IMR-90 (cell line): ENCODE results near the gene TMEM59. TPM values are rescaled to one million over a fixed set of nuclear protein-coding genes. Genes with fewer than 3 reads are reported as not detected.

Experiments
- ATAC-seq: fragments of 200-7000 bp; cut with Tn5 transposase; 2 replicates; pipeline ENCODE4 v1.9.1; 2020; ENCODE audit warnings: low read depth, mild to moderate bottlenecking, moderate library complexity
- BruUV-seq: library from RNA; stranded (reverse); fragments of 400-500 nt; replicated peaks from 2 replicates; lab custom pipeline; 2021; lab: Mats Ljungman, UMichigan
- CTCF ChIA-PET: fragments of 300-600 bp; formaldehyde crosslinking; extraction: SDS; loops from one replicate; lab custom pipeline; 2021; ENCODE audit warnings: antibody characterized with exemption; lab: Yijun Ruan, JAX
- POLR2A ChIA-PET: fragments of 300-600 bp; sonication (Branson Sonifier 250); formaldehyde crosslinking; loops from one replicate; lab custom pipeline; 2022; ENCODE audit warnings: antibody characterized with exemption; ENCODE audit not compliant: unreplicated experiment; lab: Charles Lee
- DNase-seq: peaks from one replicate; pipeline ENCODE4 v3.0.0; 2013
- H2AFZ ChIP-seq: replicated peaks from 2 replicates; pipeline ENCODE3; 2013; ENCODE audit warnings: low read length, mild to moderate bottlenecking; ENCODE audit not compliant: poor library complexity
- H2AK5ac ChIP-seq: 2 replicates; pipeline ENCODE4 v1.6.1; 2013; ENCODE audit warnings: low read depth, low read length, inconsistent platforms
- H2AK9ac ChIP-seq: replicated peaks from 2 replicates; pipeline ENCODE3; 2013; ENCODE audit warnings: mild to moderate bottlenecking, low read depth, low read length, moderate library complexity; ENCODE audit not compliant: poor library complexity
- H2BK120ac ChIP-seq: 2 replicates; pipeline ENCODE4 v1.6.1; 2013; ENCODE audit warnings: low read depth, low read length, inconsistent platforms
- H2BK15ac ChIP-seq: 3 replicates; pipeline ENCODE4 v1.6.1; 2013; ENCODE audit warnings: low read depth, low read length, inconsistent platforms
- H2BK20ac ChIP-seq: 2 replicates; pipeline ENCODE4 v1.6.1; 2013; ENCODE audit warnings: low read depth, mild to moderate bottlenecking, inconsistent platforms, low read length, moderate library complexity
- H2BK5ac ChIP-seq: 2 replicates; pipeline ENCODE4 v1.6.1; 2013; ENCODE audit warnings: mild to moderate bottlenecking, low read depth, low read length, inconsistent platforms; ENCODE audit not compliant: poor library complexity, severe bottlenecking
- H3K14ac ChIP-seq: replicated peaks from 2 replicates; pipeline ENCODE4 v1.6.1; 2013; ENCODE audit warnings: low read depth, low read length, inconsistent platforms
- H3K18ac ChIP-seq: 2 replicates; pipeline ENCODE4 v1.6.1; 2013; ENCODE audit warnings: low read depth, low read length, control low read depth
- H3K23ac ChIP-seq: 2 replicates; pipeline ENCODE4 v1.6.1; 2013; ENCODE audit warnings: low read depth, low read length, inconsistent platforms
- H3K27ac ChIP-seq: 2 replicates; pipeline ENCODE4 v1.5.1; 2013; ENCODE audit warnings: mild to moderate bottlenecking, control low read depth, low read length; ENCODE audit not compliant: insufficient read depth
- H3K27me3 ChIP-seq: 2 replicates; pipeline ENCODE4 v1.6.1; 2013; ENCODE audit warnings: low read length; ENCODE audit not compliant: control insufficient read depth, insufficient read depth
- H3K36me3 ChIP-seq: 2 replicates; pipeline ENCODE4 v1.6.1; 2013; ENCODE audit warnings: low read length, mixed read lengths; ENCODE audit not compliant: control insufficient read depth, insufficient read depth
- H3K4ac ChIP-seq: 2 replicates; pipeline ENCODE4 v1.6.1; 2013; ENCODE audit warnings: low read depth, low read length, inconsistent platforms
- H3K4me1 ChIP-seq: 2 replicates; pipeline ENCODE4 v1.6.1; 2013; ENCODE audit warnings: low read length, mixed read lengths; ENCODE audit not compliant: control insufficient read depth, insufficient read depth
- H3K4me2 ChIP-seq: 2 replicates; pipeline ENCODE4 v1.6.1; 2013; ENCODE audit warnings: low read depth, mild to moderate bottlenecking, control low read depth, low read length, moderate library complexity
- H3K4me3 ChIP-seq: 2 replicates; pipeline ENCODE4 v1.5.1; 2013; ENCODE audit warnings: low read depth, mild to moderate bottlenecking, control low read depth, low read length, moderate library complexity; ENCODE audit not compliant: insufficient read depth
- H3K56ac ChIP-seq: 2 replicates; pipeline ENCODE4 v1.6.1; 2013; ENCODE audit warnings: low read length, inconsistent platforms; ENCODE audit not compliant: insufficient read depth; ENCODE audit errors: extremely low read depth
- H3K79me1 ChIP-seq, 2 experiments: 2 replicates each; pipeline ENCODE4 v1.6.1; 2013; ENCODE audit warnings: low read length in 2 of 2, inconsistent platforms in 1 of 2, low read depth in 1 of 2
- H3K9ac ChIP-seq: 2 replicates; pipeline ENCODE4 v1.6.1; 2013; ENCODE audit warnings: low read depth, low read length, control low read depth
- H3K9me1 ChIP-seq: 2 replicates; pipeline ENCODE4 v1.6.1; 2013; ENCODE audit warnings: low read length, inconsistent platforms; ENCODE audit not compliant: insufficient read depth
- H3K9me3 ChIP-seq: 2 replicates; pipeline ENCODE4 v1.6.1; 2013; ENCODE audit warnings: low read length; ENCODE audit not compliant: control insufficient read depth, insufficient read depth
- H4K20me1 ChIP-seq: 2 replicates; pipeline ENCODE4 v1.6.1; 2013; ENCODE audit warnings: low read length, inconsistent platforms; ENCODE audit not compliant: insufficient read depth
- H4K5ac ChIP-seq: 2 replicates; pipeline ENCODE4 v1.6.1; 2013; ENCODE audit warnings: mild to moderate bottlenecking, low read depth, low read length, control low read depth
- H4K8ac ChIP-seq, 2 experiments: 2 replicates each; pipeline ENCODE4 v1.6.1; 2013; ENCODE audit warnings: low read depth in 2 of 2, low read length in 2 of 2, control low read depth in 1 of 2, inconsistent platforms in 1 of 2
- H4K91ac ChIP-seq: 2 replicates; pipeline ENCODE4 v1.6.1; 2013; ENCODE audit warnings: low read depth, low read length, inconsistent platforms; ENCODE audit not compliant: insufficient read depth
- BHLHE40 ChIP-seq: fragments of 150-350 bp; IDR thresholded peaks from 2 replicates; pipeline ENCODE4 v1.6.1; 2016; ENCODE audit warnings: mild to moderate bottlenecking, low read depth, low read length
- CEBPB ChIP-seq: IDR thresholded peaks from 2 replicates; pipeline ENCODE4 v1.6.1; 2012; ENCODE audit warnings: low read depth, low read length, improper control_type of control experiment
- CHD1 ChIP-seq: IDR thresholded peaks from 2 replicates; pipeline ENCODE4 v1.6.1; 2012; ENCODE audit warnings: low read depth, low read length, improper control_type of control experiment
- FOS ChIP-seq: fragments of 150-350 bp; IDR thresholded peaks from 2 replicates; pipeline ENCODE4 v1.6.1; 2016; ENCODE audit warnings: low read depth, low read length
- MAFK ChIP-seq: IDR thresholded peaks from 2 replicates; pipeline ENCODE4 v1.6.1; 2012; ENCODE audit warnings: low read depth, low read length, improper control_type of control experiment
- MAZ ChIP-seq: IDR thresholded peaks from 2 replicates; pipeline ENCODE4 v1.6.1; 2012; ENCODE audit warnings: low read depth, mild to moderate bottlenecking, low read length, improper control_type of control experiment, moderate library complexity, borderline replicate concordance
- MXI1 ChIP-seq: IDR thresholded peaks from 2 replicates; pipeline ENCODE4 v1.6.1; 2012; ENCODE audit warnings: low read depth, mild to moderate bottlenecking, low read length, moderate library complexity, borderline replicate concordance
- NFE2L2 ChIP-seq: fragments of 150-350 bp; IDR thresholded peaks from 2 replicates; pipeline ENCODE4 v1.6.1; 2016; ENCODE audit warnings: low read depth, mild to moderate bottlenecking, low read length
- POLR2A ChIP-seq: IDR thresholded peaks from 2 replicates; pipeline ENCODE4 v1.6.1; 2012; ENCODE audit warnings: mild to moderate bottlenecking, low read depth, low read length
- RAD21 ChIP-seq: IDR thresholded peaks from 2 replicates; pipeline ENCODE4 v1.6.1; 2012; ENCODE audit warnings: low read length, improper control_type of control experiment
- RCOR1 ChIP-seq: IDR thresholded peaks from 2 replicates; pipeline ENCODE4 v1.6.1; 2012; ENCODE audit warnings: mild to moderate bottlenecking, low read length, improper control_type of control experiment; ENCODE audit not compliant: insufficient replicate concordance
- RFX5 ChIP-seq: IDR thresholded peaks from 2 replicates; pipeline ENCODE4 v1.8.0; 2012; ENCODE audit warnings: low read depth, mild to moderate bottlenecking, low read length, moderate library complexity
- SMC3 ChIP-seq: fragments of 150-350 bp; IDR thresholded peaks from 2 replicates; pipeline ENCODE4 v1.6.1; 2016; ENCODE audit warnings: low read depth, mild to moderate bottlenecking, antibody characterized with exemption, low read length, moderate library complexity
- WGBS, 2 experiments: methylation state at CpG; one replicate each; pipeline versions ENCODE4 v1.1.5 to v1.1.7; 2013; ENCODE audit warnings: missing lambda C conversion rate in 2 of 2; ENCODE audit not compliant: insufficient read length in 1 of 2; ENCODE audit errors: extremely low coverage in 2 of 2; 5-methylcytosine and 5-hydroxymethylcytosine counted together
- dilution Hi-C: fragments of 300-500 bp; cut with HindIII; formaldehyde crosslinking; loops from one replicate; pipeline ENCODE4 v1.14.3; 2018; ENCODE audit warnings: low sequenced_read_pairs; ENCODE audit not compliant: unreplicated experiment
- in situ Hi-C: fragments of 300-500 bp; cut with MboI; formaldehyde crosslinking; loops from 3 replicates; pipeline ENCODE4 v1.14.3; 2019; ENCODE audit warnings: low sequenced_read_pairs, inconsistent platforms, mixed read lengths
- intact Hi-C: fragments of 100-400 bp; cut with micrococcal nuclease; formaldehyde crosslinking; loops from 2 replicates; pipeline ENCODE4 v1.10.0; 2022
- polyA plus RNA-seq, 3 experiments: library from polyadenylated mRNA; depleted of rRNA; stranded (reverse); fragments of >200 nt; gene quantifications; 2 replicates each; pipeline ENCODE4 v1.2.3, GENCODE V29; 2012; ENCODE audit warnings: low replicate concordance in 1 of 3
- total RNA-seq: library from RNA; depleted of rRNA; stranded (reverse); fragments of >200 nt; gene quantifications from 2 replicates; pipeline ENCODE4 v1.2.3, GENCODE V29; 2012
- TF ChIP-seq, protein P1 (sequence below): fragments of 150-350 bp; IDR thresholded peaks from 2 replicates; pipeline ENCODE4 v1.6.1; 2017; ENCODE audit warnings: mild to moderate bottlenecking, antibody characterized with exemption, low read length, low read depth
- TF ChIP-seq, protein P2 (sequence below): conservative IDR thresholded peaks from 2 replicates; pipeline ENCODE4 v1.5.1; 2012; ENCODE audit warnings: mild to moderate bottlenecking, low read depth, low read length, improper control_type of control experiment
- TF ChIP-seq, protein P3 (sequence below): fragments of 150-350 bp; IDR thresholded peaks from 2 replicates; pipeline ENCODE4 v1.6.1; 2016; ENCODE audit warnings: low read depth, mild to moderate bottlenecking, low read length, moderate library complexity, borderline replicate concordance

The TMEM59 gene
- total and polyA plus RNA-seq, 2 of the 4 experiments (the other 2 are of a cell fraction) = 239 to 241 TPM

DNA sequence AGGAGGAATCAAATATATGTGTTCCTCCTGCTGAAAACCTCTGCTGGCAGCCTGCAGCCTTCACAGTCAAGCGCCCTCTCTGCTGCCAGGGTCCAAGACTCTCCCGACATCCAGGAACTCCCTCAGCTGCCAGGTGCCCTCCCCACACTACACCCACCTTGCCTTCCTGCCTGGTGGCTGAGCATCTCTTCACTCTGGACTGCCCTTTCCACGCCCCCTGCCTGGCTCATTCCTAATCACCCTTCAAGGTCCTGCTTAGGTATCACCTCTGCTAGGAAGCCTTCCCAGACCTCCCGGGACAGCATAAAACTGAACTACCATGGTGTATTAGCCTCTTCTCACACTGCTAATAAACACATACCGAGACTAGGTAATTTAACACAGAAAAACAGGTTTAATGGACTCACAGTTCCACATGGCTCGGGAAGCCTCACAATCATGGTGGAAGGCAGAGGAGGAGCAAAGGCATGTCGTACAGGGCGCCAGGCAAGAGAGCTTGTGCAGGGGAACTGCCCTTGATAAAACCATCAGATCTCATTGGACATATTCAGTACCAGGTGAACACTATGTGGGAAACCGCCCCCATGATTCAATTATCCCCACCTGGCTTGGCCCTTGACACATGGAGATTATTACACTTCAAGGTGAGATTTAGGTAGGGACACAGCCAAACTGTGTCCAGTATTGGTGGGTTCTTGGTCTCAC lies 50.3 kb downstream of the TMEM59 start:
- dilution Hi-C loops = no loop called here
- Histone ChIP-seq H3K9me3 (peaks cover 2% of the 10 kb centered on the region; the same call in 1 of the 2 replicates), H3K4me2 (no peak overlapping the region), H2BK20ac (no peak overlapping the region), H3K9me1 (no peaks in the 10 kb centered on the region), H3K9ac (no peak overlapping the region), H2BK15ac (no peak overlapping the region), H3K27me3 (peaks cover 26% of the 10 kb centered on the region), H2AK5ac (no peak overlapping the region), H3K56ac (no peak overlapping the region), H3K14ac (no peak overlapping the region), H2AK9ac (no peak overlapping the region), H4K5ac (no peak overlapping the region), H4K91ac (no peak overlapping the region), H3K4me3 (no peak overlapping the region), H3K79me1 (no peaks in the 10 kb centered on the region), H2BK120ac (no peak overlapping the region), H3K23ac (no peak overlapping the region), H2AFZ (no peak overlapping the region), H2BK5ac (no peak overlapping the region), H3K36me3 (no peaks in the 10 kb centered on the region), H3K4ac (no peak overlapping the region), H4K20me1 (no peaks in the 10 kb centered on the region), H3K18ac (no peak overlapping the region), H4K8ac (no peak overlapping the region), H3K27ac (no peak overlapping the region), H3K4me1 (no peaks in the 10 kb centered on the region)
- ChIA-PET POLR2A (no interaction called here), CTCF (no interaction called here)
- BruUV-seq = no TSS peak
- WGBS, 2 experiments = 25% methylated on average over 2 of the region's 9 CpGs; no CpG with 5 or more reads in 1 of the 2 experiments
- TF ChIP-seq BHLHE40 (no peak), NFE2L2 (no peak), FOS (no peak), CHD1 (no peak), MXI1 (no peak), MAZ (no peak), CEBPB (no peak), RCOR1 (no peak), SMC3 (no peak), RAD21 (no peak), POLR2A (no peak), MAFK (no peak), RFX5 (no peak)
- TF ChIP-seq, protein P1, sequence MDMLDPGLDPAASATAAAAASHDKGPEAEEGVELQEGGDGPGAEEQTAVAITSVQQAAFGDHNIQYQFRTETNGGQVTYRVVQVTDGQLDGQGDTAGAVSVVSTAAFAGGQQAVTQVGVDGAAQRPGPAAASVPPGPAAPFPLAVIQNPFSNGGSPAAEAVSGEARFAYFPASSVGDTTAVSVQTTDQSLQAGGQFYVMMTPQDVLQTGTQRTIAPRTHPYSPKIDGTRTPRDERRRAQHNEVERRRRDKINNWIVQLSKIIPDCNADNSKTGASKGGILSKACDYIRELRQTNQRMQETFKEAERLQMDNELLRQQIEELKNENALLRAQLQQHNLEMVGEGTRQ = no peak
- TF ChIP-seq, protein P2, sequence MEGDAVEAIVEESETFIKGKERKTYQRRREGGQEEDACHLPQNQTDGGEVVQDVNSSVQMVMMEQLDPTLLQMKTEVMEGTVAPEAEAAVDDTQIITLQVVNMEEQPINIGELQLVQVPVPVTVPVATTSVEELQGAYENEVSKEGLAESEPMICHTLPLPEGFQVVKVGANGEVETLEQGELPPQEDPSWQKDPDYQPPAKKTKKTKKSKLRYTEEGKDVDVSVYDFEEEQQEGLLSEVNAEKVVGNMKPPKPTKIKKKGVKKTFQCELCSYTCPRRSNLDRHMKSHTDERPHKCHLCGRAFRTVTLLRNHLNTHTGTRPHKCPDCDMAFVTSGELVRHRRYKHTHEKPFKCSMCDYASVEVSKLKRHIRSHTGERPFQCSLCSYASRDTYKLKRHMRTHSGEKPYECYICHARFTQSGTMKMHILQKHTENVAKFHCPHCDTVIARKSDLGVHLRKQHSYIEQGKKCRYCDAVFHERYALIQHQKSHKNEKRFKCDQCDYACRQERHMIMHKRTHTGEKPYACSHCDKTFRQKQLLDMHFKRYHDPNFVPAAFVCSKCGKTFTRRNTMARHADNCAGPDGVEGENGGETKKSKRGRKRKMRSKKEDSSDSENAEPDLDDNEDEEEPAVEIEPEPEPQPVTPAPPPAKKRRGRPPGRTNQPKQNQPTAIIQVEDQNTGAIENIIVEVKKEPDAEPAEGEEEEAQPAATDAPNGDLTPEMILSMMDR = no peak
- TF ChIP-seq, protein P3, sequence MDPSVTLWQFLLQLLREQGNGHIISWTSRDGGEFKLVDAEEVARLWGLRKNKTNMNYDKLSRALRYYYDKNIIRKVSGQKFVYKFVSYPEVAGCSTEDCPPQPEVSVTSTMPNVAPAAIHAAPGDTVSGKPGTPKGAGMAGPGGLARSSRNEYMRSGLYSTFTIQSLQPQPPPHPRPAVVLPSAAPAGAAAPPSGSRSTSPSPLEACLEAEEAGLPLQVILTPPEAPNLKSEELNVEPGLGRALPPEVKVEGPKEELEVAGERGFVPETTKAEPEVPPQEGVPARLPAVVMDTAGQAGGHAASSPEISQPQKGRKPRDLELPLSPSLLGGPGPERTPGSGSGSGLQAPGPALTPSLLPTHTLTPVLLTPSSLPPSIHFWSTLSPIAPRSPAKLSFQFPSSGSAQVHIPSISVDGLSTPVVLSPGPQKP = no peak
- intact Hi-C loops = no loop called here
- ATAC-seq (no peak), DNase-seq (no peak)
- in situ Hi-C loops = no loop called here
